SH-SY5Y (cell line): Measurements from ENCODE around the gene AAK1.

ENCODE experiments used
- GATA2 ChIP-seq: IDR thresholded peaks from 2 replicates; pipeline ENCODE4 v1.6.1; 2011; ENCODE audit warnings: mild to moderate bottlenecking, low read depth, low read length
- GATA3 ChIP-seq: IDR thresholded peaks from 2 replicates; pipeline ENCODE4 v1.6.1; 2011; ENCODE audit warnings: low read depth, mild to moderate bottlenecking, low read length, moderate library complexity

The AAK1 gene

DNA sequence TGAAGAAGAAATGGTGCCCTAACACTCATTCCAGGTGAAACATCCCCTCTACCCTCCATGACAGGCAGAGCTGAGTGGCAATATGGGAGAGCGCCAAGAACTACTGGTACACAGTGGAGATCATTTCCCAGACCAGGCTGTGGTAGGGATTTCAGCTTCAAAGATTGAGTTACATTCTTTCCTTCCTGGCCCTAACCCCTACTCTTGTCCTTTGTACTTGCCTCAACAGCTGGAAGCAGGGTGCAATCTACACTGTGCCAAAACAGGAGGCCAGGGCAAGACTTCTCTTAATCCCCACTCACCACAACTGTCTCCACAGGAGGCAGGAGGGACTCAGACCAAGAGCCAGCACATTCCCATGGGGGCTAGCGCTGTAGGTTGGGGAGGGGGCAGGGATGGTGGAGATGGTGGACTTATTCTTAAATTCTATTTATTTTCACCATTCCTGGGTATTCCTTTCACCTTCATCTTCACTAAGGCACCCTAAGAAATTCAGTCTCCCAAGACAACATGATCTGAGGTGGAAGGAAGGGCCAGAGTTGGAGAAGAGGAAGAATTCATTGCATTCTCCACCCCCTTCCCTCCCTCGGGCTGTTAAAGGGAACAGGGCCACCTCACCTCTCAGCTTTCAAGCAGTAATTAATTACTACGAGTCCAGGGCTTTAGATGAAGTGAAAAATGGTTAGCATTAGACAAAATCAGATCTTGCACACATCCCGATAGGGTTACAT lies 65.9 kb downstream of the AAK1 start:
- TF ChIP-seq GATA2 (no peak), GATA3 (no peak)

DNA sequence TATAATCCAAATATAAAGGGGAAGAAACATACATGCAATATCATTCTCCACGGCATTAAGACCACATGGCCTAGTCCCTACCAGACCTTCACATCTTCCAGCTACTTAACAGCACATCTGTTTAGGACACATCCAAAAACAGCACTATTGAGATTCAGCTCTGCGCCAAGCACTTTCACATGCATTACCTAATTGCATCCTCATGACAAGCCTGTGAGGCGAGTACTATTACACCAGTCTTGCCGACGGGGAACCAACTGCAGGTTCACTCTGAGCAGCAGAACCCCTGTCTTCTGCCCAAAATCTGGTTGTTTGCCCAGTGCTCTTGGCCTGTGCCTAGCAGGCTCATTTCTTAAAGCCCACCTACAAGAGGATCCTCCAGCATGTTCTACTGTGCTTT lies 66.7 kb downstream of the AAK1 start:
- TF ChIP-seq GATA3 (no peak), GATA2 (no peak)

DNA sequence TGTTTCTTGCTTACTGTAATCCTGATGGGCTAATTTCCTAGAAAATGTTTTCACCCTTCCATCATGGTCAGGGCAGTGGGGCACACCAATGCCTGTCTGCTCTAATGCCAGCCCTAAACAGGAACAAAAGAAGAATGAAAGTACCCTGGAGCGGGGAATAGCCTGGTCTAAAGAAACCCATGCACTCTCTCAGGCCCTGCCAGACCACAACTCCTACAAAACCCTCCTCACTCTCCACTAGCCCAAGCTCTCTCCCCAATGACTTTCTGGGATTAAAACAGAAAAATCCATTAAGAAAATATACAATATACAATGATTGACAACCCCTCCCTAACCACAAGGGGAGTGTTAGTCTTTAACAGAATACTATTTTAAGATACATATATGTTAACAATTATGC lies 67.6 kb downstream of the AAK1 start:
- no peak for TF ChIP-seq GATA2
- no peak for TF ChIP-seq GATA3

DNA sequence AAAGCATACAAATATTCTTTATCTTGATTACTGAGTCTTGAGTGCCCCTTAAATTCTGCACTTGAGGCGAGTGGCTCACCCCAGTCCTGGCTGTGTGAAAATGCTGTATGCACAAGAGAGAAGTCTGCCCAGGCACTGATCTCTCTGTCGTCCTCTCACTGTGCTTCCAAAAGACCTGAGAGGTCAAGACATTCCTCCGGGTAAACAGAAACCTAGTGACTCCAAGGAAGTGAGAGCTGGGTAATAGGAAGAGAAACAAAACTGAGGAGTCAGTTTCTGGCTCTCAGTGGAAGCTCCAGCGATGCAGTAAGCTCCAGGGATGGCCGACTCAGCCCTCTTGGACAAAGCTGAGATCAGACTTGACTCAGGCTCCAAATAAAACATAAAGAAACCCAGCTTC lies 70.9 kb downstream of the AAK1 start:
- TF ChIP-seq GATA3 (no peak), GATA2 (no peak)

DNA sequence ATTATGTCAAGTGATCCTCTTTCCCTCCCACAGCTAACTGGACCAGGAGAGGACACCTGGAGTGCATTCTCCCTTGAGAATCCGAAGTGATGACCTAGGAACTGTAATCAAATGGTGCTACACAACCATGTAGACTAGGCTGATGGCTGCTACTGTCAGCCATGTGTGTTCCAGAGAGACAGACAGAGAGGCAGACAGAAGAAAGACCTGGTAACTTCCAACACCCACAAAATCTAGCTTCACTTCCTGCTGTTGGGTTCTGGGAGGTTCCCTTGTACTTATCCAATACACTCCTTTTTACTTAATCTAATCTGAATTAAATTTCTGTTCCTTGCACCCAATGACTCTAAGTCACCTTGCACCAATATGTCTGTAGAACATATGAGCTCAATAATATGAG lies 72.3 kb downstream of the AAK1 start:
- TF ChIP-seq GATA3 (no peak), GATA2 (no peak)

DNA sequence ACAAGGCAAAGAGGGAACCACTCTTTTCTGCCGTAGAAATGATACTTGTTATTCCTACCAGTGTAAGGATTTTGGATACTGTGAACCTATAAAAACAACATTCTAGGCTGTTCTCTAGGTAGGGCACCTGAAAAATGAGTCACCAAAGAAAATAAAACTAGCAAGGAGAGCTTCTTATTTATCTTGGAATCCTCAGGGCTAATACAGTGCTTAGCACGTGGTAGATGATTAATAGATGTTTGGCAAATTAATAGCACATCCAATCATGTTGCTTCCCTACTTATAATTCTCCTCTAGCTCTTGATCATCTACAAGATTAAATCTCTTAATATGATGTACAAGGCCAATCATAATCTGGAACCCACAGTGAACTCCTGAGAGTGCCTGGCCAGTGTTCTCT lies 73.1 kb downstream of the AAK1 start:
- no peak for TF ChIP-seq GATA2

DNA sequence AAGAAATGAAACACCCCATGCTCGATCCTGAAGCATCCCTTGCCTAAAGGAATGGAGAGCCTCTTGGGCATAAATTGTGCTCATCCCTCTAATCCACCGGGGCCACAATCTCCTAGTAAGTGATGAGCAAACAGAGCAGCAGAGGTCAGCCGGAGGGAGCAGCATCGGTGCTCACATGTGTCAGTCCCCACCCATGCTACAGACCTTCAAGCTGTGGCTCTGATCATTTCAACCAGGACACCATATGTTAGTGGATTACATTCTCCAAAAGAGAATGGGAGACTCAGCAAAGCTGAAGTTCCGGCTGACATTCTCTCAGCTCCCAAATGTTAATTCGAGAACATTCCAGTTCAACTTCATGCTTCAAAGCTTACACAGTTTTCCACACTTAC lies 75.6 kb downstream of the AAK1 start:
- no peak for TF ChIP-seq GATA2
- no peak for TF ChIP-seq GATA3

DNA sequence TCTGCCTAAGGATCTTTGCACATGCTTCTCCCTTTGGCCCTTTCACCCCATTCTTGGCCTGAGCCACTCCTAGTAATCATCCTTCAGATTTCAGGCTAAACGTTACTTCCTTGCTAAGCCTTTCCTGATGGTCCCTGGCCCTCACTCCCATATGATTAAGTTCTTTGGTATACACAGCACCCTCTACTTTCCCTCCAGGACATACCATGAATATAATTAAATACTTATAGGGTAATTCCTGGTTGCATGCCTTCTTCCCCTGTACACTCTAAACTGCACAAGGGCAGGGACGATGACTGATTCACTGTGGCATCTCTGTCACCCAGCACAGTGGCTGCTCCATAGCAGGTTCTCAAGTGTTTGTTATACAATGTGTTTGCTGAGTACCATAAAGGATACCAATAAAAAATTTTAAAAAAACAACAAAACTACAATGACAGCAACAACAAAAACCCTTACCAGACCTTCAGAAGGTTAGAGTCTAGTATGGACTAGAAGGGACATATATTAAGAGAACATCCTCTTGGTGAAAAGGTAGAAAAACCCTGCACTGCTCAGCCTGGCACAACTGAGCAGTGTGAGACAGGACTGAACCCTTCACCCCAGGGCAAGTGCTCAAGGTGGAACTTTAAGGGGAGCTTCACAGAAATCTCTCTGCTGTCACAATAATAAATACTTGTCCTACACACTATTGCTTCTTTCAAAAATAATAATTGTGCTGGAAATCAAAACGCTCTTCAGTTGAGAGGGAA lies 76.2 kb downstream of the AAK1 start:
- TF ChIP-seq GATA3 = no peak
- no peak for TF ChIP-seq GATA2

DNA sequence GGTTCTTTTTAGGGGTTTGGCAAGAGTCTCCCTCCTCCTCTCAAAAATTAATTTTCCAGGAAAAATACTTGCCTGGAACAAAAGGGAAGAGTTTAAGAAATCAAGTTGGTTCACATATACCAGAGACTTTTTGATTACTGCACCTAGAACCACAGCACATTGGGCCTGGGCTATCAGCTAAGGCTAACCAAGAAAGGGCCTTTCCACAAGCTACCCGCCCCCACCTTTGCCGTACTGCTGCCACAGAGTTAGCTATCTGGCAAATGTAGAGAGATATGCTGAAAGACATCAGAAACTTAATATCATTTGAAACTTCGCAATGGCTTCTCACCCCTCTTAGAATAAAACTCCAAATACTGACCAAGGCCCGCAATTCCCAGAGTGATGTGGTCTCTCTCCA lies 76.9 kb downstream of the AAK1 start:
- TF ChIP-seq GATA3 = no peak
- no peak for TF ChIP-seq GATA2

DNA sequence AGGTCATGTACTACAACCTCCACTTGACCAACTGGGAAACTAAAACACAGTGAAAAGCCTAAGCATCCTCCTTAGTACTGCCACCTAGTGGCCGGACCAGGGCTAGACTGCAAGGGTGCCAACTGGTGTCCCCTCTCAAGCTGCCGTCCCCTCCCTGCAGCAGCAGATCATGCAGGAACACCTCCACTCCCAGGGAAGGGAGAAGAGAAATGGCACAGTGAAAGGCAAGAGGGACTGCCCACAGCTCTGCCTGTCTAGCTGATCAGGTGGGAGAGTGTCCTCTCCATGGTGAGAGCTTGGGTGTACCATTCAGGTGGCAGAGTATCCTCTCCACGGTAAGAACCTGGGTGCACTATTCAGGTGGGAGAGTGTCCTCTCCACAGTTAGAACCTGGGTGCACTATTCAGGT lies 78.1 kb downstream of the AAK1 start:
- TF ChIP-seq GATA3 = no peak
- no peak for TF ChIP-seq GATA2

DNA sequence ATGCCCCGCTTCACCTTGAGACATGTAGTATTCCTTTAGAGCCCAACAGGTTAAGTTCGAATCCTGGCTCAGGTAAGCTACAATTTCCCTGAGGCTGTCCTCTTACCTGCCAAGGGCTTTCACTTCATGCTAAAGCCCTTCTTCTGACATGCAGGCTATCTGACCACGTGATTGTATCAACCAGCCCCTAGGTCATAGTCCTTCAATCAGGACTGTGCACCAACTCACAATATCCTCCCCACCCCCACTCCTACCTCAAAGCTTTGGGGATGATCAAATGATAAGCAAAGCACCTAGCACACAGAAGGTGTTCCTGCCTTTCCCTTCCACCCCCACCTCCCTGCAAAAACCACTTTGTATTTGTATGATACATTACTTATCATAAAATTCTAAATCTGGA lies 78.9 kb downstream of the AAK1 start:
- TF ChIP-seq GATA2 (no peak), GATA3 (no peak)

DNA sequence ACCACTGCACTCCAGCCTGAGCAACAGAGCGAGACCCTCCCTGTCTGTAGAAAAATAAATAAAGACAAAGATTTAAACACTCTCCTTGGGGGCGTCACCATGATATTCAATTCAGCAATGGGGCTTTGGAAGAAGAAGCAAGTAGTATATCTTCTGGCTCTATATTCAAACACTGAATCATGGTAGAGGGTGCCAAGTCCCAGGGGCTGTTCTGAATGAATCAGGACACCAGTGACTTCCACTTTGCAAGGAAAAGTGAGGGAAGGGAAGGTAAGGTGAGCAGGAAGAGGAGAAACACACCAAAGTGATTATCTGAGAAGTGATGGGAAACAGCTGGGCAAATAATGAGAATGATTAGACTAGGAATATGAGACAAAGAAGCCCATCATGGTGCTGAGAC lies 80.5 kb downstream of the AAK1 start:
- TF ChIP-seq GATA2 = no peak
- TF ChIP-seq GATA3 = no peak

DNA sequence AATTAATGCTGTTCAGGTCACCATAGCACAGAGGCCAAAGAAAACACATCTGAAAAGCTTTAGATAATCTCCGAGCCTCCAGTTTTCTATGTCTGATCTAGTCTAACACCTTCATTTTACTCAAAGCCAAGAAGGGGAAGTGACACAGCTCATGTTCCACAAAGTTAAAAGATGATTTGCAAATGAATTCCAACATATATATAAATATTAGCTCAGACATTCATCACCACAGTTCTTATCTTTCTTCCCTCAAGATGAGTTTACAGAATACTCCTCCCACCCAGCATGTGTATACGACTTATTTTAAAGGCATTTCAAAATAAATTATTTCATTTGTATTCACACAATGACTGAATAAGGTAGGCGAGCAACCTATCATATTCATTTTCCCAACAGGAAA lies 82.4 kb downstream of the AAK1 start:
- TF ChIP-seq GATA3 (no peak), GATA2 (no peak)

DNA sequence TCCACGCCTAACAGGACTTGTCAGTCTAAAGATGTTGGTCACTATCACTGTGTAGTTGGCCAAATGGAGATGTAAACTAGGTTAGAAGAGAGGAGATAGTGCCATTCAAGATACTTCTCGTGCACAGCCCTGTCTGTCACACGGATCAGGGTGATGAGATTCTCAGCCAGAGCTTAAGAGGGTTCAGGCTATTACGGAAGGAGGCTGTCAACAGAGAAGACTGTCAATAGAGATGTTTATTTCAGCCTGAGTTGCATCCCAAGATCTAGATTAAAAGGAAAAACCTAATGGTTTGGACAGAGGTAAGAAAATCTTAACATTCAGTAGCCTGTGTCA lies 83.4 kb downstream of the AAK1 start:
- TF ChIP-seq GATA3 (no peak), GATA2 (no peak)

DNA sequence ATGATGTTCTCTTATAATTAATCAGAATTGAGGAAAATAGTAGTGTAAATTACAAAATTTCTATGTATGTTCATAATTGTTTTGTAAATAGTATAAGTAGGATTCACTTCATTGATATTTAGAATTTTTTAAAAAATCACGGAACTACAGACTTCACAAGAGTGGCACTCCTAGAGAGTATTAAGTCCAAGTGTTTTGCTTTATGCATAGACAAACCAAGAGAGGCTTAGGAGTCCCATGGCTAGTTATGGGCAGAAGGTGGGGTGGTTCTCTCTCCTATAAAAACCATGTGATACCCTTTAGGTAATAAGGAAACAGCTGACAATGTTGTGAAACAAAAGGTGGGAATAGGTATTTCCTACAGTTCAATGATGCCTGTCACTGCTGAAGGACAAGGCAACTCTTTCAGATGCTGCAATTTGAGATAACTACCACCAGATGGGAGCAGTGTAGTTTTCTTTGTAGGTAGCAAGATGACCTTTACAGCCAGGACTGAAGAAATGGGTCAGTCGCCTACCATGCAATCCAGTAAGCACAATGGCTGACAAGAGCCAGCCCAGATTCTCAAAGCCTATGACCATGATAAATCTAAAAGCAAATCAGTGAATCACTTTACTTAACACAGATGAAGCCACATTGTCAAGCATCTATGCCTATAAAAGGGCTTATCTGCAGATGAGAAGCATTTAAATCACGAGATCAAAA lies 83.9 kb downstream of the AAK1 start:
- TF ChIP-seq GATA3 (no peak), GATA2 (no peak)
